K562 (cell line): Measurements from ENCODE around the gene ZP1. TPM values are rescaled to one million over a fixed set of nuclear protein-coding genes. Genes with fewer than 3 reads are reported as not detected.

ENCODE experiments used
- ATAC-seq: fragments of 200-7000 bp; cut with Tn5 transposase; 3 replicates; pipeline ENCODE4 v1.9.1; 2020; ENCODE audit warnings: moderate library complexity
- BruUV-seq: library from RNA; stranded (reverse); fragments of 400-500 nt; replicated peaks from 2 replicates; lab custom pipeline; 2021; lab: Mats Ljungman, UMichigan
- CTCF ChIA-PET: fragments of 300-600 bp; formaldehyde crosslinking; extraction: SDS; loops from one replicate; lab custom pipeline; 2021; ENCODE audit warnings: low intra/inter-chr PET ratio; lab: Yijun Ruan, JAX
- POLR2A ChIA-PET: fragments of 300-600, 350-650 bp; sonication (Branson Sonifier 250); formaldehyde crosslinking; extraction: SDS; loops from one replicate; lab custom pipeline; 2021; ENCODE audit warnings: antibody characterized with exemption, inconsistent platforms; lab: Yijun Ruan, JAX
- DNase-seq, 4 experiments: peaks; one replicate each; pipeline versions ENCODE4 v3.0.0 to v3.0.0-alpha.2; 2011 to 2018; ENCODE audit warnings: low spot score in 3 of 4, mixed read lengths in 3 of 4; ENCODE audit errors: extremely low read depth in 1 of 4
- FAIRE-seq: peaks from 2 replicates; lab custom pipeline; 2011; peaks lifted over from hg19 to GRCh38; lab: Jason Lieb, UNC
- H2AFZ ChIP-seq: 2 replicates; pipeline ENCODE4 v1.6.0; 2011; ENCODE audit warnings: low read depth, low read length, control low read depth, inconsistent platforms
- H3K27ac ChIP-seq: fragments of 200-600 bp; 3 replicates; pipeline ENCODE4 v1.8.0; 2011; ENCODE audit warnings: low read depth, mild to moderate bottlenecking, control low read depth, inconsistent platforms, low read length, moderate library complexity, mixed read lengths; ENCODE audit errors: extremely low read depth
- H3K27me3 ChIP-seq, 2 experiments: fragments of 300-600 bp in 1 of 2; 2 replicates in 1 of 2; 3 replicates in 1 of 2; pipeline versions ENCODE4 v1.6.0 to v1.8.0; 2011; ENCODE audit warnings: inconsistent platforms in 2 of 2, low read length in 2 of 2, mild to moderate bottlenecking in 1 of 2, mixed read lengths in 1 of 2, moderate library complexity in 1 of 2; ENCODE audit not compliant: control insufficient read depth in 2 of 2, insufficient read depth in 2 of 2
- H3K36me3 ChIP-seq: fragments of 300-600 bp; 3 replicates; pipeline ENCODE4 v1.8.0; 2011; ENCODE audit warnings: mild to moderate bottlenecking, low read length, inconsistent platforms; ENCODE audit not compliant: control insufficient read depth, insufficient read depth
- H3K4me1 ChIP-seq, 2 experiments: fragments of 200-600 bp in 1 of 2; replicated peaks in 1 of 2; 2 replicates in 1 of 2; 3 replicates in 1 of 2; pipeline versions ENCODE4 v1.5.1 to v1.8.0; 2011; ENCODE audit warnings: inconsistent platforms in 2 of 2, low read length in 2 of 2, mild to moderate bottlenecking in 1 of 2, mixed read lengths in 1 of 2, moderate library complexity in 1 of 2; ENCODE audit not compliant: control insufficient read depth in 2 of 2, insufficient read depth in 2 of 2
- H3K4me2 ChIP-seq: 2 replicates; pipeline ENCODE4 v1.6.1; 2011; ENCODE audit warnings: low read length, control low read depth, inconsistent platforms, mixed read lengths; ENCODE audit not compliant: insufficient read depth
- H3K4me3 ChIP-seq: fragments of 200-600 bp; sonication (generic), shearing (Covaris generic); 2 replicates; pipeline ENCODE4 v1.5.1; 2016; ENCODE audit warnings: control low read depth, inconsistent platforms
- H3K79me2 ChIP-seq: fragments of 200-600 bp; 3 replicates; pipeline ENCODE4 v1.8.0; 2011; ENCODE audit warnings: low read length, inconsistent platforms; ENCODE audit not compliant: control insufficient read depth, insufficient read depth
- H3K9ac ChIP-seq, 2 experiments: 2 replicates each; pipeline versions ENCODE4 v1.6.0 to v1.6.1; 2011; ENCODE audit warnings: low read depth in 2 of 2, low read length in 2 of 2, control low read depth in 1 of 2, inconsistent platforms in 1 of 2, mild to moderate bottlenecking in 1 of 2, mixed read lengths in 1 of 2; ENCODE audit not compliant: insufficient read depth in 1 of 2
- H3K9me1 ChIP-seq: one replicate; pipeline ENCODE4 v1.6.0; 2011; ENCODE audit warnings: inconsistent platforms, mild to moderate bottlenecking, low read length, moderate library complexity; ENCODE audit not compliant: control insufficient read depth, insufficient read depth
- H3K9me3 ChIP-seq: replicated peaks from 2 replicates; pipeline ENCODE4 v1.5.1; 2011; ENCODE audit warnings: low read depth, low read length, inconsistent platforms; ENCODE audit not compliant: control insufficient read depth, insufficient read depth
- H4K20me1 ChIP-seq: replicated peaks from 2 replicates; pipeline ENCODE4 v1.6.1; 2011; ENCODE audit warnings: low read length, inconsistent platforms, mixed read lengths; ENCODE audit not compliant: control insufficient read depth, insufficient read depth
- DACH1 ChIP-seq: fragments of 450-650 bp; IDR thresholded peaks from 2 replicates; pipeline ENCODE4 v1.6.1; 2018; ENCODE audit not compliant: partially characterized antibody
- DDX20 ChIP-seq: fragments of 450-650 bp; IDR thresholded peaks from 2 replicates; pipeline ENCODE4 v1.6.1; 2016; ENCODE audit warnings: missing genetic modification characterization, low read depth, mild to moderate bottlenecking, missing compliant biosample characterization, moderate library complexity
- KHSRP ChIP-seq: fragments of 450-650 bp; IDR thresholded peaks from 2 replicates; pipeline ENCODE4 v1.6.1; 2017
- NR2C2 ChIP-seq, 2 experiments: fragments of 200-800 bp in 1 of 2; sonication (Bioruptor generic) in 1 of 2; sonication (generic) in 1 of 2; formaldehyde crosslinking in 1 of 2; IDR thresholded peaks; 2 replicates each; pipeline versions ENCODE4 v1.6.1 to v1.8.0; 2016 to 2022; ENCODE audit warnings: mild to moderate bottlenecking in 1 of 2, missing compliant biosample characterization in 1 of 2, missing genetic modification characterization in 1 of 2, missing genetic modification reagents in 1 of 2
- WGBS: fragments of 100-300 bp; shearing (Covaris generic); methylation state at CpG from one replicate; pipeline ENCODE4 v1.1.6; 2016; ENCODE audit warnings: low coverage, mixed read lengths; ENCODE audit not compliant: insufficient coverage; ENCODE audit errors: missing lambda C conversion rate; 5-methylcytosine and 5-hydroxymethylcytosine counted together
- in situ Hi-C: fragments of 300-500 bp; cut with MboI; formaldehyde crosslinking; loops from 4 replicates; pipeline ENCODE4 v1.15.0; 2018; ENCODE audit warnings: inconsistent platforms, mixed read lengths
- intact Hi-C: fragments of 100-400 bp; cut with micrococcal nuclease; formaldehyde crosslinking; loops from 2 replicates; pipeline ENCODE4 v1.14.2; 2022
- polyA plus RNA-seq, 8 experiments: library from polyadenylated mRNA; depleted of rRNA in 4 of 8; stranded (reverse) in 5 of 8; unstranded in 3 of 8; fragments of >200 nt; fragmentation: Nextera tagmentation in 2 of 8; fragmentation: Illumina TruSeq in 1 of 8; extraction: Ambion mirVana in 2 of 8; extraction: Trizol in 1 of 8; gene quantifications; 2 replicates each; pipeline versions ENCODE4 v1.2.1 to v1.2.3, GENCODE V29; 2011 to 2014; ENCODE audit warnings: inconsistent platforms in 1 of 8, missing spikeins in 1 of 8
- total RNA-seq, 7 experiments: library from RNA; depleted of rRNA in 6 of 7; stranded (reverse); fragments of >200 nt in 6 of 7; fragmentation: Illumina TruSeq in 2 of 7; extraction: Trizol in 2 of 7; gene quantifications; 2 replicates each; pipeline versions ENCODE4 v1.2.1 to v1.2.3, GENCODE V29; 2011 to 2021; ENCODE audit warnings: low replicate concordance in 1 of 7

ZP1 gene
- total and polyA plus RNA-seq, 9 of the 15 experiments (the other 6 are each of a cell fraction or from before 2014, with no cell fraction given), result 0.11 to 0.15 TPM; not detected in 7

- no peak overlapping the region for H2AFZ ChIP-seq
- peaks cover 6 to 25% of the 10 kb centered on the region in 2 experiments; a peak in 4 of 5 replicates for H3K4me1 ChIP-seq
- no peak overlapping the region for H3K4me3 ChIP-seq
- in situ Hi-C loops (no loop called here), intact Hi-C loops (no loop called here)
- ChIA-PET POLR2A (interaction anchor here (1.1 to 2.1 kb wide), 4 partner anchors 8 to 41 kb away, joined by 3 to 7 read pairs (median 6); partner anchors contain the start of gene TMEM109), CTCF (interaction anchor here (0.5 kb wide), 1 partner anchor 77 kb away, joined by 3 read pairs; no protein-coding TSS in a partner anchor)
- H3K36me3 ChIP-seq, result no peaks in the 10 kb centered on the region
- 57% methylated on average over 6 of the region's 6 CpGs for WGBS
- DNase-seq, result no peak
- no TSS peak for BruUV-seq
- no peak overlapping the region for H3K27ac ChIP-seq
- H3K9ac ChIP-seq, result peak overlapping the region in 1 of 2 experiments; percentile 6; a peak in 1 of 4 replicates
- H3K9me3 ChIP-seq, result no peaks in the 10 kb centered on the region
- FAIRE-seq, result no peak
- H4K20me1 ChIP-seq, result no peaks in the 10 kb centered on the region; the same call in 1 of the 2 replicates
- H3K9me1 ChIP-seq, result peaks cover 3% of the 10 kb centered on the region
- peak; percentile 67 for ATAC-seq
- TF ChIP-seq DACH1, result peak; percentile 7
- no peak for TF ChIP-seq DDX20 (tag)
- no peak for TF ChIP-seq NR2C2 (CRISPR knock-in tag; IDR thresholded peaks at IDR 0.05)
- 0 out of 2 replicates have a peak, but pooled peaks have one; percentile 34 for TF ChIP-seq NR2C2 (tag; IDR thresholded peaks at IDR 0.05)
- TF ChIP-seq KHSRP, result no peak
- no peaks in the 10 kb centered on the region for H3K79me2 ChIP-seq
- H3K27me3 ChIP-seq, result no peaks in the 10 kb centered on the region
- H3K4me2 ChIP-seq, result no peak overlapping the region
These were observed 5.0 kb downstream of the ZP1 start for GRCh38 chr11:60872124-60872960.
